GM19025 (cell line): ENCODE measurements around the gene RTL1.

Source experiments
- ATAC-seq: cut with Tn5 transposase; IDR thresholded peaks from one replicate; pipeline ENCODE4 v1.9.1; 2021; ENCODE audit warnings: mild to moderate bottlenecking, low read depth, moderate library complexity; ENCODE audit not compliant: unreplicated experiment

The RTL1 gene

DNA sequence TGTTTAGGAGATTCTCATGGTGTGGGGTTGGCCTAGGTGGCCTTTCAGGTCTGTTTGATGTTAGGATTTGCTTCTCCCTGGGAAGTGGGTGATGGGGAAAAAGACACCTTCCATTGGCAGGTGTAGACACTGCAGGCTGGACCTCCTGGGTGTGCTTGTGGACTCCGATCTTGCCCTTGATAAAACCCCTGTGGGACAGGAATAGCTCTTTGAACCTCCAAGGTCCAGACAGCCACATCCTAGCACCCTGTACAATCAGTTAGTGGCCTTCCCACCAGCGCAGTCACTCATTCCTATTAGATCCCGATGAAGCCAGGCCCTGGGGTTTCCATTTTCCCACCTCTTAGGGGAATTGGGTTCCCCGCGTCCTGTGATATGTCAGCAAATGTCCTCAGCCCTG is 49.1 kb downstream of the RTL1 start:
- no peak for ATAC-seq

- no peak for ATAC-seq
Measured at GRCh38 chr14:100851946-100852620, 51.4 kb downstream of the RTL1 start.

- no peak for ATAC-seq
Measured at GRCh38 chr14:100851586-100851916, 52.0 kb downstream of the RTL1 start.

DNA sequence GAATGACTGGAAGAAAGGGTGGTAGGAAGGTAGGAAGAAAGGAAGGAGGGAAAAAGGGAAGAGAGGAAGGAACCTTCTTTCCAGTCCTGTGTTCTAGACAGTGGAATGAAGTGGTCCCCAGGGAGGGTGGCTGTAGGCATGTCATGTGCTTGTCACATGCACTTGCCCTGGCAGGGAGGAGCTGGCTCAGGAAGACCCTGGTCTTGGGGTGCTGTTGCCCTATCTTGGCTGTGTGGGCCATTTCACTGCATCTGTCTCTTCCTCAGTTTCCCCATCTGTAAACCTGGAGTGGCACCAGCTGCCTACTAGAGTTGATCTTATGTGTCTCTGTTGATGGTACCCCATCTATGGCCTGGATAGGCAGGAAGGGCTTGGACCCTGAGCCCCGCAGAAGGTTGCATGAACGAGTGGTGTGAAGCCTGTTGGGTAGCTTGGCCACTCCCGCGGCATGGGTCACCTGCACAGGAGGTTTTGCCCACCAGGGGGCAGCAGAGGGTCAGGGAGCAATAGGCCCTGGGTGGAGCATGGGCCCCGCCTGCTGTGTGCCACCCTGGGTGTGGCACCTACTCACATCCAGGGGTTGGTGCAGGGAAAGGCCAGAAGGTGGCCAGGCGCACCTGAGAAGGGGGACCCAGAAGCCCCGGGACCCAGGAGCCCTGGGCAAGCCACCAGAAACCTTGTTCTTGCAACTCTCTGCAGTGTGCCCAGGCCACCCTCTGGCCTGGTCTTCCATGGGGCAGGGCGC is 52.5 kb downstream of the RTL1 start:
- no peak for ATAC-seq

DNA sequence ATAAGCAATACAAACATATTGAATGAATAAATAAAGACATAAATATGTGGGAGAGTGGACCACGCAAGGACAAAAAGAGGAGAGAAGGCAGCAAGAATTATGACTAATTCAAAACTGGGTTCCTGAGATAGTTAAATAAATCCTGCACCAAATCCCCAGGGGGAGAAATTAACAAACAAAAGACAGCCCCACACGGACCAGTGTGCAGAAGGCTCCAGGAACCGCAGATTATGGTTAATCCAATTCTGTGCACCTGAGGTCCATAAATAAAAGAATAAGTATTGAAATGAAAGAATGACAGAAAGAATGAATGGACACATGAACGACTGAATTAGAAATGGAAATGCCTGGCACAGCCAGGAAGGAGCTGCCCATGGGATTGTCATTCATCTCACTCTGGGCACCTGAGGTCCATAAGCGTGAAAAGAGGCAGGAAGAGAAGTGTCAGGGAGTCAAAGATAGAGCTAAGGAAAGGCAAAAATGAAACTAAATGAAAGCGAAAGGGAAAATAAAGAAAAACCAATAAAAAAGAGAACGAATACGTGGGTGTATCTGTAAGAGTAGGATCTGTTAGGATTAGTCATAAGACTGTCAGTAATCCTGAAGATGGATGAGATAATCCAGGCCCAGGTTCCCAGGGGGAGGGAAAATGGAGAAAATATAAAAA is 54.3 kb downstream of the RTL1 start:
- ATAC-seq = no peak

DNA sequence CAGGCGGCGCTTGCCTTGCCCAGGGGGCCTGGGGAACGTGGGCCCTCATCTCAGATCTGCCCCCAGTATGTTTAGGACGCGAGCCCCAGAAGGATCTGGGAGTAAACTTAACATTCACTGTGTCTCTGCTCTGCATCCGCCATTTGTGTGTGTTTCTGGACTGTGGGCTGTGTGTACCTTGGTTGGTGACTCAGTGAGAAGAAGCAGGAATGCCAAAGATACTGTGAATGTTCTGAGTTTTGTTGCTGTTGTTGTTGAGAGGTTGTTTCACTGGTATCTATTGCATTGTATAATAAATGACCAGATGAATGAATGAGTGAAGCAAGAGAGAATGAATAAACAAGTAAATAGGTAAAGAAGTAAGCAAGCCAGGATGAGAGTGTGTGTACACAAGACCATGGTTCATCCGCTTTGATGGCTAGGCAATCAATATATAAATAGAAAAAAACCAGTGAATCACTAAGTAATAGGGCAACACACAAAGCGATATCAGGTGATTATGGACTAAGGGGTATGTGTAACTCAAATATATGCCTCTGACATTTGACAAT is 57.1 kb downstream of the RTL1 start:
- ATAC-seq = no peak

GRCh38 chr14:100845341-100845740 is 58.2 kb downstream of the RTL1 start:
- no peak for ATAC-seq

DNA sequence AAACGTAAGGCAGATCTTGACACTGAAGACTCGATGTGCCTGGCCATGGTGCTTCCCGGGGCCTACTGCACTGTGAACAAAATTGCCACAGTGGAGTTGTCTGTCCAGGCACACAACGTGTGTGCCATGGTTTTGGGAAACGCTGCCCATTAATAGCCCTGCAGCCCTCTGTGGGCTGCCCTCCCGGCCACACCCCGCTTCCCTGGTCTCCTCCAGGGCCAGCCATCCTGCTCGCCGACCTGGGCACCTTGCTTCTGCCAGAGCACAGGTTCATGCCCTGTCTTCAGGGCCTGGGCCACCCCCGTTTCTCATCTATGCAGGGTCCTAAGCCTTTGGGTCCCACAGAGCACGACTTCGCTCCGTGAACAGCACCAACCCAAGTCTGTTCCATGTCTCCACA is 58.7 kb downstream of the RTL1 start:
- ATAC-seq = no peak

DNA sequence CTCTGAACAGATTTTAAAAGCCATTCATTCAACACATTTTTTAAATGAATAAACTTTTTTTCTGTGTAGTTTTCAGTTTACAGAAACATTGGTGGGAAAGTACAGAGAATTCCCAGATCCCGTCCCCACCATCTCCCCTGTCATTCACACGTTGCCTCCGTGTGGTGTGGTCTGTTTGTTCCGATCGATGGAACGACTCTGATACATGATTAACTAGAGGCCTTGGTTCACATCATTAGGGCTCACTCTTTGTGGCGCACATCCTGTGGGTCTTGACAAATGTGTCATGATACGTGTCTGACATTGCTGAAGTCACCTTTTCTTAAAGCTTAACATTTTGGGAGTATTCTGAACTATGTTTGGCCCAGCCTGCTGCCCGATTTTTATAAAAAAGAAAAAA is 59.1 kb downstream of the RTL1 start:
- ATAC-seq = no peak

GRCh38 chr14:100844082-100844408 is 59.5 kb downstream of the RTL1 start:
- ATAC-seq = no peak

DNA sequence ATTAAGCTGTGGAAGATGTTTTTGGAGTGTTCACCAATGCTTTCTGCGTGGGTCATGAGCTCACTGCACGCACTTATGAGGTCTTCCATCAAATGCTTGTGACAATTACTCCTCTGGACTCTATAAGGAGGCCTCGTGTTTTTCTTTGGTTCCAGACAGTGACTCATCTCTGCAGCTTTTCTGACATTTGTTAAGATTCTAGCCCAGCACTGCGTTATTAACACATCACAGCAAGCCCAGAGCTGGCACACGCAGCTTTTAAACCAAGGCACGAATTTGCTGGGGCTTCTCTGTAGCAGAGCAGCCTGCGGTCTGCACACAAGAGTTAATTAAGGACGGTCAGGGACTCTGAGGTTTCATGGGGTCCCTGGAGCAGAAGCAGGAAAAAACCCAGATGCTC is 60.7 kb downstream of the RTL1 start:
- no peak for ATAC-seq

DNA sequence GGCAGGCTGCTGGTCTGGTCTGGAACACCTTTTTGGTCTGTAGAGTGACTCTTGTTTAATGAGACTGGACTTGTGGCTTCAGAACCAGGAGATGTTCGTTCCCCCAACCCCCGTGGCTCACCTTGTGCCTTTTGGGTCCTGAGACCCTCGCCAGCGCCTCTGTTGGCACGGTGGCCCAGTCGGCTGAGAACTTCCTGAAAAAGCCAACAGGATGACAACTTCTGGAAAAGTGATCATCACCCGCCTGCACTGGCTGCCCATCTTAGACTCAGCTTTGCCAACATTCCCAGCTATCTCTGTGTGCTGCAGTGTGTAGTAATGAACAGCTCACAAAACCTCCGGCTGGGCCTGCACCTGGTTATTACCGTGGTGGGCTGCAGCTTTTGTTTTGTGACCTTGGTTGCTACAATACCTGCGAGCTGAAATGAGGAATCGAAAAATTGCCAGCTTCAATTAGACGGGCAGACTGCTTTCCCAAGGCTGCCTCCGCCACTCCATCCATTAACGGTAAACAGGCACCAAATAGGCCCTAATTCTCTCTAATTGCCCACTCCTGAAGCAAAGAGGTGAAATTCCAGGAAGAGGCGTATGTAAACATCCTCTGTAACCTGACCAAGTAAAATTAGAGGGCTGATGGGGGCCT is 61.6 kb downstream of the RTL1 start:
- no peak for ATAC-seq

DNA sequence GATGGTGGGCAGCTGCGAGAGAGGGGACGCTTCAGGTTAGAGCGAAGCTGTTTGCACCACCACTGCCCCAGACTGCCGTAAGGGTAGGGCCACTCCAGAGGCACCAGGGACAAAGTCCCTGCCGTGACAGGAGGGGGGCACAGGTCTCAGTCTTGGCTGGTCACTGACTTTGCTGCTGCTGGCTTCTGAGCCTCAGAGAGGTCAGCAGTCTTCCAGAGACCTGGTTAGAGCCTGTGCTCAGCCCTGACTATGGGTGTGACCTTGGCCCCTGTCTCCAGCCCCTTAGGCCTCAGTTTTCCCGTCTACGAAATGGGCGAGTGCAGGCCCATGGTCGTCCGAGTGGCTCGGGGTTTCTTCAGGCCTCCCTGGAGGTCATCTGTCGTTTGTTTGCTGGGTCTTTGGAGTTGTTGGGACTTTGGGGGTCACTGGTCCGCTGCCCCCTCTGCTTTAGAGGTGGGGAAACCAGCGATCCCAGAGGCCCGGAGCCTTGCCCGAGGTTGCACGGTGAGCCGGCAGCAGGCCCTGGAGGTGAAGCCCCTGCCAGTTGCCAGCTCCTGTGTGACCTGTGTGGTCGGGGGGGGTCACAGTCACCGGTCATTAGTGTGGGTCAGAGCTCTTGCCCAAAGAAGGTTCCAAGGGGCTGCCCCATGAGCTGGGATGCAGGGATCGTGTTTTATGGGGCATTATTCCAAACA is 62.3 kb downstream of the RTL1 start:
- no peak for ATAC-seq

DNA sequence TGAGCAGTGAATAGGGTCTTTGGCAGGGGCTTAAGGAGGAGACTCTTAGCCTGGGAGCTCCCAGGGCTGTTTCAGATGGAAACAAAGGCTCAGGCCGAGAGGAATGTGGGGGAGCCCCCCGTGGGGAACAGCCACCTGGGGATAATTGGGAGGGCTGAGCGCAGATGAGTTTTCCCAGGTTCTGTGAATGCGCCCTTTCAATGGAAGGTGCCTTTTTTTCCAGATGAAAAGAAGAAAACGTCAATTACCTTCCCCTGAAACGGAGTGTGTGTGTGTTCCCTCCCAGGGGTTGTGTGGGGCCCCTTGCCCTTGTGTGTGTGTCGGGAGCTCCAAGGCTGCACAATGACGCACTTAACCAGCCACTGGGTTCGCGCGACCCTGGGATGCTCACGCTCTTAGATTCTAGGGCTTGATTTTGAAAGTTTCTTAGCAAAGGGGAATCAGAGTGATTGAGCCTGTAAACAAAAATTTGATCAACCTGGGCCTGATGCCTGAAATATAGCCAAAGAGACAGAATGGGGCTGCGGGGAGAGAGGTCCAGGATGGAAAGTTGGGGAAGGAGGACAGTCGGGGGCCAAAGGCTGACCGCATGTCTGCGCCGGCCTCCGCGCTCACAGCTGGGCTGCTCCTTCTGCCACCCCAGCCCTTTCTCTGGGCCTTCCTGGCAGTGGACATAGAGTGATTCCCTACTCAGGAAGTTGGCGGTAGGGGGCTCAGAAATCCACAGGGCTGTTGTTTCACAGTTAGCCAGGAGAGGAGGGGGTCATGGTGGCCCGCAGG is 63.0 kb downstream of the RTL1 start:
- no peak for ATAC-seq

GRCh38 chr14:100839681-100840111 is 63.8 kb downstream of the RTL1 start:
- ATAC-seq = no peak

- no peak for ATAC-seq
Measured at GRCh38 chr14:100839315-100839585, 64.3 kb downstream of the RTL1 start.

DNA sequence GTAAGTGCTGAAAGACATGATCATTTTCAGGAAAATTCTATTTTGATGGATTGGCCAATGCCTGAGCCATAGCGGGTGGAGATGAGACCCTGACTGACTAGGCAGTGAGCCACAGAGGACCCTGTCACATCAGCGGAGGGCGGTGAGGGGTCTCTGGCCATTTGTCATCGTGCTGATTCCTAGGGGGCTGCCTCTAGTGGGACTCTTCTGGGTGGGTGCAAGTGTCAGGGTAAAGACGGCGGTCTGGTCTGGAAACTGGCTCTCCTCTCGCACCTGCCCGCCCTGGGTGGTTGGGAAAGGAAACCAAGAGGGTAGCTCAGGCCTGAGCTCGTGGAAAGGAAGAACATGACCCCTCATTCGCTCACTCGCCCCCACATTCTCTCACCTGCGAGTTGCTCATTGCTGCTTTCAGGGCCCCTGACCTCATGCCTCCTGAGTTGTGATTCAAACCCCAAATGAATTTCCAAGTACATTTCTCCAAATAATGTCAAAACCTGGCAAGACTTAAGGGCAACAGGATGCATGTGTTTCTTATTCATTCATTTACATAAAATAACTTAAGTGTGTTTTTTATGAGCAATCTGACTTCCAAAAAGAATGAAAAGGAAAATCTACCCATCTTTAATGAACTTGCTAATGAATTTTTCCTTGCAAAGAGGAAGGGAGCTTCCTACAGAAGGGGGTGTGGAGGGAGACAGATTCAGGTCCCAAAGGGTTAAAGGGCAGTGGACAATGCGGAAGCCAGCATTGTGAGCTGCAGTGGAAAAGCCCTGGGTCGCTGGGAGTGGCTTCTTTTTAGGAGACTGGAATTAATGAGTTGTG is 64.8 kb downstream of the RTL1 start:
- no peak for ATAC-seq

GRCh38 chr14:100837805-100838350 is 65.6 kb downstream of the RTL1 start:
- no peak for ATAC-seq
